Myocyte (in vitro differentiated cells): ENCODE results near the gene SEC14L2. TPM values are rescaled to one million over a fixed set of nuclear protein-coding genes. Genes with fewer than 3 reads are reported as not detected.

Source experiments
- DNase-seq: peaks from one replicate; pipeline ENCODE4 v3.0.0-alpha.2; 2012; ENCODE audit warnings: low read depth
- polyA plus RNA-seq: library from polyadenylated mRNA; unstranded; fragments of >200 nt; gene quantifications from one replicate; pipeline ENCODE4 v1.2.1, GENCODE V29; 2012; ENCODE audit warnings: missing spikeins
- total RNA-seq: library from RNA; depleted of rRNA; stranded (reverse); fragments of >200 nt; gene quantifications from 2 replicates; pipeline ENCODE4 v1.2.3, GENCODE V29; 2014

Gene SEC14L2
- total RNA-seq = 3.4 and 12.2 TPM in 2 replicates
- polyA plus RNA-seq = 116 TPM

DNA sequence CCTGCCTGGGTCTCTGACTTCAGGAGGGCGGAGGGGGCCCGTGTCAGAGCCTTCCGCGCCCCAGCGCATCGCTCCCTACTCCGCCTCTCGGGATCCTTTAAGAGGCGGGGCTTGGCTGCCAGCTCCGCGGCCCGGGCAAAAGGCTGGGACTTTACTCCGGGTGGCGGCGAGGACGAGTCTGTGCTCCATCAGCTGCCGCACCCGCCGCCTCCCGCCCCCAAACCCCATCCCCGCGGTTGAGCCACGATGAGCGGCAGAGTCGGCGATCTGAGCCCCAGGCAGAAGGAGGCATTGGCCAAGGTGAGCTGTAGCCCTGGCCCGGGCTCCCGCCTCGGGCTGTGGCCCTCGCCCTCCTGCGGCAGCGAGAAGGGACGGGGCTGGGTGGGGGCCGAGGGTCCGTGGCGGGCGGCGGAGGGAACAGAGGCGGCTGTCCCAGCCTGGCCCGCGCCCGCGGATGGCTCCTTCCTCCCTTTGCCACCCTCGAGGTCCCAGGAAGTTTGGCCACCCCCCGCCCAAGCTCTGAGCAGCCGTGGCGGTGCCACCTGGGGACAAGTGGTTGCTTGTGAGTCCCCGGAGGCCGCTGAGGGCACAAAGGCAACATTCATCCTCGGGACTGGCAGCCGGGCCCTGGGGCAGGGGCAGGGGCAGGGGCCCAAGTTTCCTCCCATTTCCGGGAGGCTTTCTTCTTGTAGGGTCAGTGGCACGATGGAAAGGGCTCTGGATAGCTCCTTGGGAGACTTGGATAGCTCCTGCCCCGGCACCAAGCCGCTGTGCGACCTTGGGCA is at the start of gene SEC14L2:
Gene SEC14L2, plus strand, starts transcription at position 148 of the 785 bp plus-strand sequence. Its CDS starts 99 bp downstream, at position 247.
- DNase-seq = peak; percentile 68

DNA sequence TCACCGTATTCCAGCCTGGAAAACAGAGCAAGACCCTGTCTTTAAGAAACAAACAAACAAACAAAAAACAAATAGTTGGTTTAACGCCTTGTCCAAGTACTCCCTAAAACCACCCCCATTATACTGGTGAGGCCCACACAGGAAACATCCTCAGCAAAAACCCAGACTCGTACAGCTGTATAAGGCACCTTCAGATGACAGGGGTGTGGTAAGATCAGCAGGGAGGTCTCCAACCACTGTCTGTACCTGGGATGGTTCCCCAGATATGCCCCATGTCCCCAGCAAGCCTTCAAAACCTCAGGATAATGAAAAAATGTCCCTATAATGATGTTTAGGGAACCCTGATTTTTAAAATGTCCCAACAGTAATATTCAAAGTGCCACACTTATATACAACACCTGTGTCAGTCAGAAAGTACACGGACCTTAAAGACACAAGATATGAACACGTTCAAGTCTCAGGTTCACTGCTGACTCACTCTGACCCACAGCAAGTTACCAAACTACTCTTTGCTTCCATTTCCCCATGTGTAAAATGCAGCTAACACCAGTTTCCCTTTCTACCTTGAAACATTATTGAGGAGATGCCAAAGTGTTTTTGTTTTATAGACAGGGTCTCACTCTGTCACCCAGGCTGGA is 49.4 kb upstream of the SEC14L2 start:
- no peak for DNase-seq

DNA sequence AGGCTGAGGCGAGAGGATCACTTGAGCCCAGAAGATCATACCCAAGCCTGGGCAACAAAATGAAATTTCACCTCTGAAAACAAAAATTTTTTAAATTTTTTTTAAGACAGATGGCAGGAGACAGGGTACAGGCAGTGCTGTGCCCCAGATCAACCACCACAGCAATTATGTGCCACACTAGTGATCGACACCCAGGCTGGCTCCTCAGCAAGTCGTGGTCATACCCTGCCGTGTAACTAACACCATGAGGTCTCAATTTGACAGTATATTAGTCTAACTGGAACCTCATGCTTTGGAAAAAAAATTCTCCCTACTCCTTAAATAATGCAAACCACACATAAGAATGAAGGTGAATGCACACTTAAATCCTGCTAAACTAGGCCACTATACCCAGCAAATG is 48.4 kb upstream of the SEC14L2 start:
- no peak for DNase-seq

DNA sequence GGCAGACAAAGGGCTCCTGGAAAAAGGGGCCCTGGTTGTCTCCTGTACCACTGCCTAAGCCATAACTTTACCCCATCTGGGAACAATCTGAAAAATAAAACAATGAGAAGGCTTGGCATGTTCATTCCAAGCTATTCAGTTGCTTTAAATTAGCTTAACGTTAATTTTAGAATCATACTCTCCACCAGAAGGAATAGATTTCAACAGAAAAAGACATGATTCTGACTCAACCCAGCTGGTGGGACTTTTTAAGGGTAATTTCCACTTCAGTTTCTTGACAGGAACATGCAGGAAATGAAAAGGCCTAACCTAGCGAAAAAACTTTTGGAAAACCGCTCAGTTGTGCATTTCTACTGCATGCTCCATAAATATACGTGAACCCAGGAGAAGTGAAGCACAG is 48.0 kb upstream of the SEC14L2 start:
- DNase-seq = no peak

DNA sequence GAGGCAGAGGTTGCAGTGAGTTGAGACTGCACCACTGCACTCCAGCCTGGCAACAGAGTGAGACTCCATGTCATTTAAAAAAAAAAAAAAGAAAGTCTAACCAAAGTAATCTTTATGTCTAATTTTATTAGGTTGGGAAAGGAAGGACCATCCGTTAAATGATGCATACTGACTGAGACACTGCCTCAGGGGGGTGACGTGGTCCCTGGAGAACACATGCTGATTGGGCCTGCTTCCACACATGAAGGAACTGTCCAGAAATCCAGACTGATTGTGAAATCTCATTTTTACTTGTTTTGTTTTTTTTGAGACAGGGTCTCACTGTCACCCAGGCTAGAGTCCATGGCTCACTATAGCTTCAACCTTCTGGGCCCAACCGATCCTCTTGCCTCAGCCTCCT is 45.6 kb upstream of the SEC14L2 start:
- DNase-seq = no peak

DNA sequence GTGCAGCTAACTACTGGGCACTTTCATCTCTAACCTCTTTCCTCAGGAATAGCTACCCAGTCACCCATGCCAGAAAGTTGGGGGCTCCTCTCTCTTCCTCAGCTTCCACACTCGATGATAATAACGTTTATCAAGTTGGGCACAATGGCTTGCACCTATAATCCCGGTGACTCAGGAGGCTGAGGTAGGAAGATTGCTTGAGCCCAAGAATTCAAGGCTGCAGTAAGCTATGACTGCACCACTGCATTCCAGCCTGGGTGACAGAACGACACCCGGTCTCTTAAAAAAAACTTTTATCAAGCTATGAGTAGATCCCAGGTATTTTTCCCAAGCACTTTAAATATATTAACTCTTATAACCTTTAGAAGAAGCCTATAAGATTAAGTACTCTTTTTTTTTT is 42.2 kb upstream of the SEC14L2 start:
- no peak for DNase-seq

DNA sequence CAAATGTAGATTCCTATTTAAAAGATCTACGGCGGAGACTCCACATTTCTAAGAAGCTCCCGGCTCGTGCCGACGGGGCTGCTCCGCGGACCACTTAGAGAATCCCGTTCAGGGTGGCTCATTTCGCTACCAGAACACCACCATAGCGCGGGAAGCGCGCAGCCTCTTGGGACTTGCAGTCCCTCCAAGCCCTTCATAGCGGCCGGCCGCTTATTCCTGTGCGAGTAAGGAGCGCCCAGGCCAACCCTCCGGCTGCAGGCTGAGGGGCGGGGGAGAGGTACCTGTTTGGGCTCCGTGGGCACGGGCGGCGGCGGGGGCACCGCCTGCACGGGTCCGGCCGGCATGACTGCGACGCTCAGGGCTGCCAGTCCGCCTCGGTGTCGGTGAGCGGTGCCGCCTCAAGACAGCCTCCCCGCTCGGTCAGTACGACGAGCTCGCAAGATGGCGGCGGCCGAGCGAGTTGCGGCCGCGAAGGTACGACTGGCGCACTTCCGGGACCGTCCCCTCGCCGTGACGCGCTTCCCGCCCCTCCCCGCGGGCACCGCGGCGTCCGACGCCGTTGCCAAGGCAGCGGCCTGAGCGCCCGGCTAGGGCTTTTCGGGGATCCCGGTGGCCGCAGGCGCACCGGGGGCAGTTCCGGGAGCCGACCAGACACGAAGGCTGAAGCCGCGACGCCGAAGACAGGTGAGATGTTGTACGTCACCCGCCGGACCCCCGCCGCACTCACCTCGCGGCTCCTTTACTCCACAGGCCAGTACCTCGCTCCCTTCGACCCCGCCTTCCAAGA is 40.2 kb upstream of the SEC14L2 start, which contains the start of the genes CCDC157 and SF3A1:
Gene CCDC157, plus strand, starts transcription at position 559 of the 787 bp plus-strand sequence. CDS start 8,994 bp downstream, outside the sequence.
Gene SF3A1, minus strand, starts transcription at position 446 of the 787 bp plus-strand sequence. Its CDS starts 102 bp downstream, at position 344.
- peak; percentile 91 for DNase-seq

DNA sequence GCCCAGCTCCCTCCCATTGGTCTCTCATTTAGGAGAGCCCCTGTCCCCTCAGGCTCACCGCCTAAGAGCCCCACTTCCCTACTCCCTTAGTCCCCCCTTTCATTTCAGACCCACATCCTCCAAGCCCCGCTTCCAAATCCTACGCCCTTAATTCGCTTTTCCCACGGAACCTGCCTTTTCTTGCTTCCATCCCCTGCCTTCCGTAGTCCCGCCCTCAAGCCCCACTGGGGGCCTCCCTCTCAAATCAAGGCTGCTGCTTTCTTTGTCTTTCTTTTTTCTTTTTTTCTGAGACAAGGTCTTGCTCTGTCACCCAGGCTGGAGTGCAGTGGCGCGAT is 39.6 kb upstream of the SEC14L2 start:
- DNase-seq = no peak

DNA sequence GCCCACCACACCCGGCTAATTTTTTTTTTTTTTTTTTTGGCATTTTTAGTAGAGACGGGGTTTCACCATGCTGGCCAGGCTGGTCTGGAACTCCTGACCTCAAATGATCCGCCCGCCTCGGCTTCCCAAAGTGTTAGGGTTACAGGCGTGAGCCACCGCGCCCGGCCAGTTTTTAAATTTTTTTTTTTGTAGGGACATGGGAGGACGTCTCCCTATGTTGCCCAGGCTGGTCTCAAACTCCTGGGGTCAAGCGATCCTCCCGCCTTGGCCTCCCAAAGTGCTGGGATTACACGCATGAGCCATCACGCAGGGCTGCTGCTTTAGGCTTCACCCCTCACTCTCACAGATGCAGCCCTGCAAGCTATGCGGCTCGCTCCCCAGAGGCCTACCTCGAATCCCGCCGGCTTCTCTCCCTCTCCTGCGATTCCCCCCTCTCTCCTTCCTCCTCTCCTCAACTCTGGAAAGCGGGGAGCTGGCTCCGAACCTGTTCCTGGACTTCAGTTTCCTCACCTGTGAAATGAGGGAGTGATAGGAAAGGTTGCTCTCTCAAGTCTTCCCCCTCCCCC is 39.1 kb upstream of the SEC14L2 start:
- DNase-seq = no peak

DNA sequence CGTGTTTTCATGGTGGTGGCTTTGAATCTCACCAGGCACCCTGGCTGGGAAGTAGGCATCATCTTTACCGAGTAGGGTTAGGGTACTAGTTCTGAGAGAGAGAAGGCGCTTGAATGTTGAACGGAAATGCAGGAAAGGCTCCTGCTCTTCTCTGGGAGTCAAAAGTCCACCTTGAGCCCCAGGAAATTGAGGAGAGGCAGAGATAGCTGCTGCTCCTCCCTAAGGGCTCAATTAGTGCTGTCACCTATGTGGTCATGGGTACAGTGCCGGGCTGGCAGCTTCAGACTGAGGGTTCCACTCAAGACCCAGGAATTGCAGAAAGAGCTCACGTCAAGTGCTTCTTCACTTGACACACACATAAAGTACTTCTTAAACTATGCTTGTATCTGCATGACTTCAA is 38.3 kb upstream of the SEC14L2 start:
- DNase-seq = no peak

DNA sequence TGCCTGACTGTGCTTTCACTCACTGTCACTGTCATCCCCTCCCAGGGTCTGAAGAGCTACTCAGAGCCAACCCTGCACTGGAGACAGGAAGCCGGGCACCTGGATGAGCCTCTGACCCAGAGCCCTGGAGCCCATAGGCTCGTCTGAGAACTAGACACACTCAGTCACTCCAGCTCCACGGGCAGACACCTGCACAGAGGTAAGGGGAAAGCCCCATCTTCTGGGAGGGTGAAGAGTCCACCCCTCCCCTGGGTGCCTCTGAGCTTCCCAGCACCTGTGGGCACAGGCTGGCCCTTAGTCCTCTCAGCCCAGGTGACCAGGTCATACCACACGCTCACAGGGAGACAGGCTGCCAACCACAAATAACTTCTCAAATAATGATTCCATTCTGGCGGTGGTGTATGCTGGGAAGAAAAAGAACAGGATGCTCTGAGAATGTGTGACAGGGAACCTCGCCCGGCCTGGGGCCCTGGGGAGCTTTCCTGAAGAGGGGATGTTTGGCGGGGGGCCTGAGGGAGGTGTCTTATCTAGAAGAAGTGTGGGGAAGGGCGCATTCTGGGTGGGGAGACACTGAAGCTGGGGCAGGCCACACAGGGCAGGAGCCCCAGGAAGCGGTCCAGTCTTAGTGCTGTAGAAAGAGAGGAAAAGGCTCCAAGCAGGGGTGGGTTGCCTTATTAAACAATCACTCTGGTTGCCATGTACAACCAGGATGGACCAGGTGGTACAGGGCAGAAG is 34.7 kb upstream of the SEC14L2 start:
- no peak for DNase-seq

DNA sequence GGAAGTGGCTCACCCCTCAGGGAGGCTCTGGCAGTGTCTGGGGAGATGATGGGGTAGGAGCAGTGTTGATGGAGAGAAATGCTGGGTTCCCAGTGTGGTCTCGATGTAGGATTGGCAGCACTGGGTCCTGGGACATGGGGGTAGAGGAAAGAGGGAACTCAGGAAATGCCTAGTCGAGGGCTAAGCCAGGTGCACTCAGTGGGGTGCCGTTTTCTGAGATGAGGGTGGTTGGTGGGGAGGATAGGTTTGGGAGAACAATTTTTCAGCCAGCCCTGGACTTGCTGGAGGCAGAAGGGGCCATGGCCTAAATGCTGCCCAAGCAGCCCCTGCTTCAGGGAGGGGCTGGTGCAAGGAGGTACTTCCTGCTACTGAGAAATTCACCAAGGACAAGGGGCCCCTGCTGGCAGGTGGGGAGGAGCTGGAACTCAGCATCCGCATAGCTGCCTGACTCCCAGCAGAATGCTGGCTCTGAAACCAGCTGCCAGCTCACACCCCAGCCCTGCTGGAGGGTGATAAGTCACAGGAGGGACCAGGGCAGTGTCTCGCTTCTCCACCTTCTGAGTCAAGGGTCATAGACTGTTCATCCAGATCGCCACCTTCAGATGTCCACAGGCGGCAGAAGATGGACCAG is 34.1 kb upstream of the SEC14L2 start:
- DNase-seq = no peak

DNA sequence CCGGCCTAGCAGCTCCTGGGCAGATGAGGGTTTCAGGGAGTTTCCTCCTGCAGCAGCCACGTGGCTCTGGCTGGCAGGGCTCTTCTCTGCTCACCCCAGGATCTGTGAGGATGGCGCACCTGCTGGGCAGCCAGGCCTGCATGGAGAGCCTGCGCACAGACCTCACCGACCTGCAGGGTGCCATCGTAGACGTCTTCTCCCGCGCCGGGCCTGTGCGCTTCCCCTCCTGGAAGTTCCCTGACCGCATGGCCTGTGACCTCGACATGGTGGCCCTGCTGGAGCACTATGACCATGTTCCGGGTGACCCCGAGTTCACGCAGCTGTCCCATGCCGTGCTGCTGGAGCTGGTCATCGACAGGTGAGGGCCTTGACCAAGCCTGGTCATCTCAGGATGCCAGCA is 30.9 kb upstream of the SEC14L2 start:
- DNase-seq = no peak

DNA sequence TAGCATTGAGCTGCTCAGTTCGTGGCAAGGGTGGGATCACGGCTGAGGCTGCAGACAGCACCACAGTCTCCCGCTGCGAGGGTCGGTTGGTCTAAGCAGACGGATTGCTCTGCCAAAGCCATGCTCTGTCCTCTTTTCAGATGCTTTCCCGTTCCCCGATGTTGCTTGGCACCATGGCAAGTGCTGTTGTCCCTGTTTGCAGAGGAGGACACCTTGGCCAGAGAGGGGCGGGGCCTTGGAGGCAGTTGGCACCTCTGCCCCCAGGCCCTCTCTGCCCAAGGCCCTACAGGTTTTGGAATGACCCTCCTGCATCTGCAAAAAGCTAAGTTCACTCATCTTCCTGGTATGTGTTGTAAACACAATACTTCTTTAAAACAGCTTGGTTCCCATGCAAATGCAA is 28.4 kb upstream of the SEC14L2 start:
- no peak for DNase-seq

DNA sequence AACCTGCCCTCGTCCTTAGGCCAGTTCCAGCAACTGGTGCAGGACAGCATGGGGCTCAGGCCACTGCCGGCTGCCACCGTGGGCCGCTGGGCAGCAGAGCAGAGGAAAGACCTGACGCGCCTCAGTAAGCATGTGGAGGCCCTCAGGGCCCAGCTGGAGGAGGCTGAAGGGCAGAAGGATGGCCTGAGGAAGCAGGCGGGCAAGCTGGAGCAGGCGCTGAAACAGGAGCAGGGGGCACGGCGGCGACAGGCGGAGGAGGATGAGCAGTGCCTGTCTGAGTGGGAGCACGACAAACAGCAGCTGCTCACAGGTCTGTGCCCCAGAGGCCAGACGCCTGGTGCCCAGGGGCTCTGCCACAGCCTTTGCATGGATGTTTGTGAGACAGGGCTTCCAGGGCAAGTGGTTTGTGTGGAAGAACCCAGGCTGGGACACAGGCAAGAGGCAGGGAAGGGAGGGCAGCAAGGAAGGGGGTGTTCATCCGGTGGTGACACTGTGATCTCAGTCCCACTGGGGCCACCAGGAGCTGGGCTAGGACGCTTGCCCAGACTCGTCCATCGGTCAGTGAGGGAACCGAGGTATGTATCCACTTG is 26.1 kb upstream of the SEC14L2 start:
- peak; percentile 31 for DNase-seq

DNA sequence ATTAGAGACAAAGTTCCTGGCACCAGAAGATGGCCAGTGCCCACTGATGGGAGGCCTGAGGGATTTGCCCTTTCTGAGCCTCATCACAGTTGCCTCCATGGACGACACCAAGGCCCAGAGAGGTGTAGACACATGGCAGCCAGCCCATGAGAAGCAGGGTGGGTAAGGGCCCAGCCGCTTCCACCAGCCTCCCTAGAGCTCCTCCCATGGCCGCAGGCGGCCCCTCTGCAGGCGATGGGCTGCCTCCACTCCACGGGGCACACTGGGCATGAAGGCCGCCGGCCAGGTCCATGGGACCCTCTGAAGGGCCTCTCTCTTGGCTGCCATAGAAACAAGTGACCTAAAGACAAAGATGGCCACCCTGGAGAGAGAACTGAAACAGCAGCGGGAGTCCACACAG is 25.5 kb upstream of the SEC14L2 start:
- no peak for DNase-seq

DNA sequence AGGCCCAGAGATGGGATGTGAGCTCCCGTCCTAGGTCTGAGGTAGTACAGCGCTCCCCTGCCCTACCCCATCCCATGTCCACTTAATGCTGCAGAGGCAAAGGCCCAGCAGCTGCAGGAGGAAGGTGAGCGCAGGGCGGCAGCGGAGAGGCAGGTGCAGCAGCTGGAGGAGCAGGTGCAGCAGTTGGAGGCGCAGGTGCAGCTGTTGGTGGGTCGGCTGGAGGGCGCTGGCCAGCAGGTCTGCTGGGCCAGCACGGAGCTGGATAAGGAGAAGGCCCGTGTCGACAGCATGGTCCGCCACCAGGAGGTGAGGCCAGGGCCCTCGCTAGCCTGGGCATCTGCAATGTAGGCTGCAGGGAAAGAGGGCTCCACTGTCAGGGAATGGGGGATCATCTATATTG is 24.8 kb upstream of the SEC14L2 start:
- no peak for DNase-seq

DNA sequence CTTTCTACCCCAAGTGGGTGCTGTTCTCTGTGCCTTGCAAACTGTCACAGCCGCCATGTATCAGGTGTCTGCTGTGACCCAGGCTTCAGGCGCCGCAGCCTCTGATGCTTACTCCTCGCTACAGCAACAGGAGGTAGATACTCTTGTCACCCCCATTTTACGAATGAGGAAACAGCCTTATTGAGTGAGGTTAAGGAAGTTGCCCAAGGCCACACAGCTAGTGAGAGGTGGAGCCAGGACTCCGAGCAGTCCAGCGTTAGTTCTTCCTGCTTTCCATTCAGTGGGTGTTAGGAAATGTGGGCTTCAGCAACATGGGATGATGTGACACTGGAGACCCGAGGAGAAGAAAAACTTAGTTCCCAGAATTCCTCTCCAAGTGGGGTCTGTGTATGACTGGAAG is 23.9 kb upstream of the SEC14L2 start:
- DNase-seq = no peak

DNA sequence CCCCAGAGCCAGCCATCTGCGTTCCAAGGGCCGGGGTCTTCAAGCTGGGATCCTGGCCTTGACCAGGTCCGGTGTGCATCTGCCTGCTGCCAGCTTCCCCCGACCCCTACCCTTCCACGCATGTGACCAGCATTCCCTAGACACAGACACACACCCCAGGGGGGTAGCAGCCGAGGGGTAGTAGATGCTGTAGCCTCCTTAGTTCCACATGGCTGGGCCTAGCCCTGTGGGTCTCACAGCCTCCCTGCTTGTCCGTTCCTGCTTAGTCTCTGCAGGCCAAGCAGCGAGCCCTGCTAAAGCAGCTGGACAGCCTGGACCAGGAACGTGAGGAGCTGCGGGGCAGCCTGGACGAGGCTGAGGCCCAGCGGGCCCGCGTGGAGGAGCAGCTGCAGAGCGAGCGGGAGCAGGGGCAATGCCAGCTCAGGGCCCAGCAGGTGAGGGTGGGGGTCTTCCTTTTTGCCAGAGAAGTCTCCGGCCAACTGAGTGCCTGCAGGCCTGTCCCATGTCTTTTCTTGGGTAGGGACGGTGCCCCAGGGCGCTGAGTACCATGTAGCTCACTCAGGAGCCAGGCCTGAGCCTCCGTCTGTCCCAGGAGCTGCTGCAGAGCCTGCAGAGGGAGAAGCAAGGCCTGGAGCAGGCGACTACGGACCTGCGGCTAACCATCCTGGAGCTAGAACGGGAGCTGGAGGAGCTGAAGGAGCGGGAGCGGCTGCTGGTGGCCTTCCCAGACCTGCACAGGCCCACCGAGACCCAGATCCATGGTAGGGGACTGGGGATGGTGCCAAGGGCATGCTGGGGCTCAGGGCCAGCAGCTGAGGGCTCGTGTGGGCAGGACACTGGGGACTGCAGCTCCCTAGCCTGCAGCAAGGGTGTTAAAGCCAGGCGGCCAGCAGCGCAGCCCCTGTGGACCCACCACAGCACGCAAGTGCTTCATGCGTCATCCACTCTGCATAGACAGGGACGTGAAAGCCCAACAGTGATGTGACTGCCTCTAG is 23.2 kb upstream of the SEC14L2 start:
- no peak for DNase-seq
